ENCODE results near the gene NR5A2. TPM values are rescaled to one million over a fixed set of nuclear protein-coding genes. Genes with fewer than 3 reads are reported as not detected.

The NR5A2 gene
- total RNA-seq, 1 donor from 2014 or later = 2.0 TPM

GRCh38 chr1:200154069-200154767 lies 126.7 kb downstream of the NR5A2 start:
- H3K4me1 Mint-ChIP-seq (ENCODE audit: low read depth, unreplicated experiment) = peaks cover 13% of the 10 kb centered on the region
- no peaks in the 10 kb centered on the region for H3K36me3 Mint-ChIP-seq (ENCODE audit: unreplicated experiment)
- peaks cover 2% of the 10 kb centered on the region for H3K27me3 Mint-ChIP-seq (ENCODE audit: unreplicated experiment)
- TF ChIP-seq CTCF (IDR thresholded peaks at IDR 0.05; ENCODE audit: partially characterized antibody, unreplicated experiment) = no peak
- no peaks in the 10 kb centered on the region for H3K9me3 Mint-ChIP-seq (ENCODE audit: unreplicated experiment)
- H3K4me3 Mint-ChIP-seq (ENCODE audit: unreplicated experiment) = no peak overlapping the region
- DNase-seq = no peak
- H3K27ac Mint-ChIP-seq (ENCODE audit: unreplicated experiment) = no peak overlapping the region

- no peaks in the 10 kb centered on the region for H3K9me3 Mint-ChIP-seq (ENCODE audit: unreplicated experiment)
- H3K27ac Mint-ChIP-seq (ENCODE audit: unreplicated experiment) = no peak overlapping the region
- peaks cover 4% of the 10 kb centered on the region for H3K27me3 Mint-ChIP-seq (ENCODE audit: unreplicated experiment)
- no peak overlapping the region for H3K4me3 Mint-ChIP-seq (ENCODE audit: unreplicated experiment)
- H3K36me3 Mint-ChIP-seq (ENCODE audit: unreplicated experiment) = no peaks in the 10 kb centered on the region
- H3K4me1 Mint-ChIP-seq (ENCODE audit: low read depth, unreplicated experiment) = peaks cover 5% of the 10 kb centered on the region
- DNase-seq = no peak
- TF ChIP-seq CTCF (IDR thresholded peaks at IDR 0.05; ENCODE audit: partially characterized antibody, unreplicated experiment) = no peak
Observed at GRCh38 chr1:200157715-200158114, 130.2 kb downstream of the NR5A2 start.

GRCh38 chr1:200161801-200162200 lies 134.3 kb downstream of the NR5A2 start:
- Mint-ChIP-seq H3K4me3 (ENCODE audit: unreplicated experiment) (no peak overlapping the region), H3K9me3 (ENCODE audit: unreplicated experiment) (no peaks in the 10 kb centered on the region), H3K36me3 (ENCODE audit: unreplicated experiment) (no peaks in the 10 kb centered on the region), H3K27me3 (ENCODE audit: unreplicated experiment) (peaks cover 6% of the 10 kb centered on the region), H3K27ac (ENCODE audit: unreplicated experiment) (no peak overlapping the region), H3K4me1 (ENCODE audit: low read depth, unreplicated experiment) (peaks cover 5% of the 10 kb centered on the region)
- TF ChIP-seq CTCF (IDR thresholded peaks at IDR 0.05; ENCODE audit: partially characterized antibody, unreplicated experiment) = no peak
- no peak for DNase-seq

GRCh38 chr1:200162258-200162657 lies 134.7 kb downstream of the NR5A2 start:
- TF ChIP-seq CTCF (IDR thresholded peaks at IDR 0.05; ENCODE audit: partially characterized antibody, unreplicated experiment) = no peak
- Mint-ChIP-seq H3K36me3 (ENCODE audit: unreplicated experiment) (no peaks in the 10 kb centered on the region), H3K4me1 (ENCODE audit: low read depth, unreplicated experiment) (peaks cover 5% of the 10 kb centered on the region), H3K27me3 (ENCODE audit: unreplicated experiment) (peaks cover 6% of the 10 kb centered on the region), H3K4me3 (ENCODE audit: unreplicated experiment) (no peak overlapping the region), H3K27ac (ENCODE audit: unreplicated experiment) (no peak overlapping the region), H3K9me3 (ENCODE audit: unreplicated experiment) (no peaks in the 10 kb centered on the region)
- DNase-seq = no peak

GRCh38 chr1:200162877-200163276 lies 135.4 kb downstream of the NR5A2 start:
- DNase-seq = no peak
- Mint-ChIP-seq H3K4me1 (ENCODE audit: low read depth, unreplicated experiment) (peaks cover 5% of the 10 kb centered on the region), H3K27ac (ENCODE audit: unreplicated experiment) (no peak overlapping the region)

More at GRCh38 chr1:200162877-200163276, 135.4 kb downstream of the NR5A2 start:
- TF ChIP-seq CTCF (IDR thresholded peaks at IDR 0.05; ENCODE audit: partially characterized antibody, unreplicated experiment) = no peak
- H3K27me3 Mint-ChIP-seq (ENCODE audit: unreplicated experiment) = peaks cover 6% of the 10 kb centered on the region
- no peaks in the 10 kb centered on the region for H3K9me3 Mint-ChIP-seq (ENCODE audit: unreplicated experiment)
- H3K4me3 Mint-ChIP-seq (ENCODE audit: unreplicated experiment) = no peak overlapping the region
- no peaks in the 10 kb centered on the region for H3K36me3 Mint-ChIP-seq (ENCODE audit: unreplicated experiment)

All from glutamatergic neuron (in vitro differentiated cells).